GM19397 (cell line): Measurements from ENCODE around the gene EPHA7.

ENCODE experiments used
- ATAC-seq: cut with Tn5 transposase; IDR thresholded peaks from one replicate; pipeline ENCODE4 v1.9.1; 2021; ENCODE audit warnings: mild to moderate bottlenecking, moderate library complexity; ENCODE audit not compliant: unreplicated experiment

Gene EPHA7

DNA sequence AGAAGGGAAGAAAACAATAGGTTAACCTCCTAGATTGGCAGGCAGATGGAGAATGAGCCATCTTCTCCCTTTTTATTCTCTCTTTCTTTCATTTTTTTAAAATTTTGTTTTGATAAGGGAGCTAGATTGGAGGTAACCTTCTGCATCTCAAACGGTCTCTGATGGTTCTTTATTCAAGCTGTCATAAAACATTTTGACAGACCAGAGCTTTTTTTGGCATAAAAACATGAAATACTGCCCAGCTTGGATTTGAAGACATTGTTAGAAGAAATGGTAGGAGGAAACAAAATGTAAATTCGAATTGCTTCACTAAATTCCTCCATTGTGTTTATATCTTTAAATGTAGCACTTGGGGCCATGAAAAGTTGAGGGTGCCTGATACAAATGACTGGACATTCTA, 158.5 kb downstream of the EPHA7 start:
- no peak for ATAC-seq

- no peak for ATAC-seq
Measured at GRCh38 chr6:93259332-93259731, 160.0 kb downstream of the EPHA7 start.

DNA sequence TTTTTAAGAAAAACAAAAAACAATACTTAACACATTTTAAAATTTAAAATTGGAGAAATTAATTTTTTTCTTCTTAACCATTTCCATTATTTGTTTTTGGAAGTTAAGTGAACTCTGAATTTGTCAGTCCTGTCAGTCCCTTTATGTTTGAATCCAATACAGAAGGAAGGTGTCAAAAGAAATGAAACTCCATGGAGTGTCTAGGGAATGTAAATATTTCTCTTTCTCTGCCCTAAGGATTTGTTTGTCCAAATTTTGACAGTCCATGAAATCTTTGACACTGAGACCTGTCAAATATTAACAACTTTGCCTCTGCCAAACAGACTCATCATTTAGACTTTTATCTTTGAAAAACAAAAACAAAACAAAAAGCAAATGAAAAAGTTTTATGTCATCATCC, 166.4 kb downstream of the EPHA7 start:
- no peak for ATAC-seq

- no peak for ATAC-seq
Measured at GRCh38 chr6:93248631-93249030, 170.7 kb downstream of the EPHA7 start.

- ATAC-seq, result no peak
Measured at GRCh38 chr6:93243231-93243778, 176.1 kb downstream of the EPHA7 start.

GRCh38 chr6:93242049-93242448, 177.3 kb downstream of the EPHA7 start:
- no peak for ATAC-seq

- ATAC-seq, result no peak
Measured at GRCh38 chr6:93238632-93239031, 180.7 kb downstream of the EPHA7 start.

DNA sequence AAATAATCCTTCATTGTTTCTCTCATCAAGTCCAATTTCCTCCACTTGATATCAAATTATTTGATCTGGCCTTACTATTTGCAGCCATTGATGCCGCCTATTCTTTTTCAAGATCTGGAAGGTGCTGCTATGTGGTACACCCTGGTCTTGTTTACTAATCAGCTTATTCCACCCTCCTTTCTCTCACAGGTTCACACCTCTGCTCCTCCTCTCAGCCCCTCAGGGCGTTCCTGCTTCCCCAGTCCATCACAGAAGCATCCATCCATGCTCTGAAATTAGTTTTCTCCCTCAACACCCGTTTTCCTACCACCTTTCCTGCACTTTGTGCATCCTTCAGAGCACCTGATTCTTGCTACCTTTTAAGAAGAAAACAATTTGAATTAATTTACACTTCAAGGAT, 183.6 kb downstream of the EPHA7 start:
- ATAC-seq, result no peak

GRCh38 chr6:93226822-93227221, 192.5 kb downstream of the EPHA7 start:
- no peak for ATAC-seq

DNA sequence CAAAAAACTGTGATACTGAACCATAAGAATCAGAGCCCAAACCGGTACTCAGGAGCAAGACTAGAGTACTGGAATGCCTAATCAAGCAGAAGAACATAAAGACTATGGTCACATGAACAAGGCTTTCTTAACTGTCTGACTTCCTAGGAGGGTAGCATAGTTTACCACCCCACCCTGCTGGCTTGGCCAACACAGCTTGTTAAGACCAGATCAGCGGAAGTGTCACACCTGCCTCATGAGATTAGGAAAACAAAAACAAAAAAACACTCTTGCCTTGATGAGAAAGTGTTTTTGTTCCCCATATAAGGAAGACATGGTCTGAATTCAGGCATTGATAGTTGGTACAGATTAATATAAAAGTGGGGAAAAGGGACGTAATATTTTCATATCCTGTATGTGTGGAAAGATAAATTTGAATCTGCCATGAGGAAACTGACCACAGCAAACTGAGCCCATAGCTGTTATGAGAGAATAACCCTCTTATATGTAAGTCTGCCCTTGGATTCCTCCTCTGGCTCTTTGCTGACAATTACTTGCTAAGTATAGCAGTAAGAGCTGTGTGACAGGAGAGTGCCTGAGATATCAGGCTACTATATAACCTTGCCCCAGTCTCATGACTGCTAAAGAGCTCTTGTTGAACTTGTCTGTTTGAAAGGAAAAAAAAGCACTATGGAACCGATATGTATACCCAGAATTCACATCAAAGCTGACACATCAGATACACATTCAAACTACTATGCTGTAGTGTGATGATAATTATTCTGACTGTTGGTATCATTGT, 197.1 kb downstream of the EPHA7 start:
- no peak for ATAC-seq

GRCh38 chr6:93219447-93219846, 199.9 kb downstream of the EPHA7 start:
- ATAC-seq, result no peak

DNA sequence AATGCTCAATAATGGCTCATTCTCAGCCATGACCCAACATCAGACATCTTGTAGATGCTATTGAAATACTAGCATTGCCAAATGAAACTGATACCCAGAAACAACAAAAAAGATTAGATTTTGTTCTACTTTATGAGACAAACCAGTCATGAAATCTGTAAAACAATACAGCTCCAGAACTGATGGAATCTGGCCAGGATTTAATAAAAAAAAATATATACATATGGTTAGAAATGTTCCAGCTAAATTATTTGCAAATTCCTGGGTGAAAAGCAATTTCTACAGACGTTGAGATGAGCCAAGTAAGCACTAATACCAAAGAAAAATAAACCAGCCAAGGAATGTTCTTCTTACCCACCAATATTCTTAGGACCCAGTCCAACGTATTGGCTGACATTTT, 201.3 kb downstream of the EPHA7 start:
- no peak for ATAC-seq

GRCh38 chr6:93213028-93213427, 206.3 kb downstream of the EPHA7 start:
- ATAC-seq, result no peak

DNA sequence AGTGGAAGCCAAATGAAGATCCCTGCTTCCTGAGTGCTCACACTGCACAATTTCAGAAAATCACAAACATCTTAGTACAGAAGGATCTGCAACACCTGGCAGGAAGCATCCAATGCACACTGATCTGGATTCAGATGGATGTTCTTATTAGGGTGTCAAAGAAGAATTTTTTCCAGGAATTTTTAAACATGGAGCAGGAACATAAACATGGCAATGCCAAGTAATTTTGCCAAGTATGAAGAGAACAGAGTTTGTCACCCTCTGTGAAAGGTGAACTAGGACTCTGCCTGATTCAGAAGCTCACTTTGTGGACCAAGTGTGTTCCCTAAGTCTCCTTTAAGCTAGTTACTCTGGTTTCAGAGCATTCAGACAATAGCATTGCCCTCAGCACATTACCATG, 208.5 kb downstream of the EPHA7 start:
- ATAC-seq, result no peak

DNA sequence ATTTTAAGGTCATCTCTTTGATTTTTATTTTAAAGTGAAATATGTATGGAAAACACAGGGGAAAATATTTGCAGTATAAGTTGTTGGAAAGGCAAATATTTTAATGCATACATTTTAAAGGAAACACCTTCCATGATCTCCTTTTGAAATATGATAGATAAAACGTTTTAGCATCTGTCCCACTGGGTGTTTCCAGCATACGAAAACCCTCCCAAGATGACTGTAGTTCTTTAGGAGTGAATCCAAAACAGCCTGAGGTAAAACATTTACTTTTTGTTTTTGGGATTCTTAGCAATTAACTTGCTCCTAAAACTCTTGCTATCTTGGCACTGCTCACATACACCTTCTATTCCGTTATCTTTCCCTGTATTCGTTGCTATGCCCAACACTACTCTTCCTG, 210.0 kb downstream of the EPHA7 start:
- ATAC-seq, result no peak

DNA sequence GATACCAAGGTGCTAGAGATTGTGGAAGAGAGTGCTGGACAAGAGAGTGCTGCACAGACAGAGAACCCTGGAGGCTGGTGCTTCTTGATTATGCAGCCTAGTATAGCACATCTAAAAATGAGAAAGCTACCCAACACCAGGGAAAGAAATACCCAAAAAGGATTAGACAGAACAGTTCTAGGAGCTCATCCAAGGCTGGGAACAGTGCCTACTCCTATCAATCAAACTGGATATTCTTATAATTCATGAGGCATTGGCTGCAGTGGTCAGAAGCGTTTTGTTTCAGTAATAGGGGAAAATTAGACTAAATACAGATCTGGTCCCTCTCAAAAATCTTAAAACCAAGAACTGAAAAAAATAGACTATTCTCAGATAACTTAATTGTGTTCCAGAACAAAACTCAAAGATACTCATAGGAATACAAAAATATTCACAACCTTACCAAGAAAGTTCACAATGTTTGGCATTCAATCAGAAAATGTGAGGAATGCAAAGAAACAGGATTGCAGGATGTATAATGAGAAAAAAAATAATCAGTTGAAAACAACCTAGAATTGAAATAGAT, 222.9 kb downstream of the EPHA7 start:
- no peak for ATAC-seq

- ATAC-seq, result no peak
Measured at GRCh38 chr6:93194480-93194879, 224.9 kb downstream of the EPHA7 start.

- no peak for ATAC-seq
Measured at GRCh38 chr6:93193868-93194267, 225.5 kb downstream of the EPHA7 start.
